HepG2 (cell line): ENCODE results near the gene ATP8B1.
"Not testable (repeated sequence)": the region's sequence is repeated elsewhere in the genome, so short reads cannot be mapped to it uniquely, and the experiment has no call there.

Experiments used
- ATF2 ChIP-seq: sonication (generic); formaldehyde crosslinking; IDR thresholded peaks from 2 replicates; pipeline ENCODE4 v1.4.0; 2020; ENCODE audit warnings: missing genetic modification reagents
- CEBPB ChIP-seq: IDR thresholded peaks from 2 replicates; pipeline ENCODE4 v1.6.1; 2011; ENCODE audit warnings: low read depth, low read length, improper control_type of control experiment, borderline replicate concordance
- GFI1 ChIP-seq: sonication (generic); formaldehyde crosslinking; IDR thresholded peaks from 2 replicates; pipeline ENCODE4 v1.5.0; 2020; ENCODE audit warnings: missing genetic modification reagents, mild to moderate bottlenecking, borderline replicate concordance
- RBAK ChIP-seq: sonication (generic); formaldehyde crosslinking; IDR thresholded peaks from 2 replicates; pipeline ENCODE4 v1.5.1; 2020; ENCODE audit warnings: mild to moderate bottlenecking, missing genetic modification reagents
- SATB2 ChIP-seq: sonication (generic); formaldehyde crosslinking; IDR thresholded peaks from 2 replicates; pipeline ENCODE4 v1.5.0; 2020; ENCODE audit warnings: missing genetic modification reagents
- TBL1XR1 ChIP-seq: fragments of 150-350 bp; IDR thresholded peaks from 2 replicates; pipeline ENCODE4 v1.6.1; 2014; ENCODE audit warnings: borderline replicate concordance, low read length; ENCODE audit not compliant: partially characterized antibody
- TCF12 ChIP-seq, 2 experiments: fragments of 450-650 bp in 1 of 2; sonication (generic) in 1 of 2; formaldehyde crosslinking in 1 of 2; IDR thresholded peaks; 2 replicates each; pipeline versions ENCODE4 v1.6.1 to v1.8.0; 2017 to 2022; ENCODE audit warnings: antibody characterized with exemption in 1 of 2, mild to moderate bottlenecking in 1 of 2, missing genetic modification reagents in 1 of 2, moderate library complexity in 1 of 2
- ZBTB7B ChIP-seq: sonication (generic); formaldehyde crosslinking; IDR thresholded peaks from 2 replicates; pipeline ENCODE4 v1.4.0; 2020; ENCODE audit warnings: missing genetic modification reagents
- ZHX1 ChIP-seq: sonication (generic); formaldehyde crosslinking; IDR thresholded peaks from 2 replicates; pipeline ENCODE4 v1.8.1; 2022; ENCODE audit warnings: low read depth, mild to moderate bottlenecking, missing genetic modification reagents
- ZNF607 ChIP-seq: sonication (generic); formaldehyde crosslinking; IDR thresholded peaks from 2 replicates; pipeline ENCODE4 v1.5.1; 2020; ENCODE audit warnings: missing genetic modification reagents, mild to moderate bottlenecking, borderline replicate concordance
- TF ChIP-seq, protein P1 (sequence below): IDR thresholded peaks from 2 replicates; pipeline ENCODE4 v1.6.1; 2012; ENCODE audit warnings: inconsistent platforms

- not testable (repeated sequence) for TF ChIP-seq TBL1XR1; RBAK (CRISPR knock-in tag); ZHX1 (CRISPR knock-in tag); TCF12 (IDR thresholded peaks at IDR 0.05); TCF12 (CRISPR knock-in tag; IDR thresholded peaks at IDR 0.05); GFI1 (CRISPR knock-in tag); ATF2 (CRISPR knock-in tag); ZBTB7B; CEBPB; ZNF607 (CRISPR knock-in tag); SATB2 (CRISPR knock-in tag)
- TF ChIP-seq, protein P1, sequence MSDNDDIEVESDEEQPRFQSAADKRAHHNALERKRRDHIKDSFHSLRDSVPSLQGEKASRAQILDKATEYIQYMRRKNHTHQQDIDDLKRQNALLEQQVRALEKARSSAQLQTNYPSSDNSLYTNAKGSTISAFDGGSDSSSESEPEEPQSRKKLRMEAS: not testable (repeated sequence)
These were observed 17.5 kb upstream of the ATP8B1 start for GRCh38 chr18:57820583-57820982.
